Erythroblast (primary cell): ENCODE data around the gene TNNI2.

Experiments
- GATA1 ChIP-seq: IDR thresholded peaks from 2 replicates; pipeline ENCODE4 v1.6.1; 2011; ENCODE audit warnings: low read depth, mild to moderate bottlenecking, control low read depth, low read length, moderate library complexity
- POLR2A ChIP-seq: IDR thresholded peaks from 2 replicates; pipeline ENCODE4 v1.6.1; 2011; ENCODE audit warnings: mild to moderate bottlenecking, low read length

GRCh38 chr11:1796413-1797011 is 42.3 kb upstream of the TNNI2 start:
- TF ChIP-seq POLR2A = no peak
- no peak for TF ChIP-seq GATA1
